DMS53 treated with DMSO at 0.1 percent for 48 hours (cell line): Measurements from ENCODE around the gene CSNK1G2.
A peak's percentile ranks its signal among the peaks of the same experiment; 100 is the strongest.

Source experiments
- DNase-seq: peaks from one replicate; lab custom pipeline; 2025; ENCODE audit not compliant: unreplicated experiment; lab: John Stamatoyannopoulos, UW

The CSNK1G2 gene

GRCh38 chr19:2014731-2015607 is 74.0 kb downstream of the CSNK1G2 start:
- no peak for DNase-seq

GRCh38 chr19:2015608-2015950 is 74.6 kb downstream of the CSNK1G2 start, which contains the start of gene BTBD2:
Gene BTBD2 (minus strand): TSS chr19:2015714. CDS start chr19:2015703, 11 bp downstream.
- no peak for DNase-seq

GRCh38 chr19:2016041-2016807 is 75.3 kb downstream of the CSNK1G2 start:
- peak; percentile 30 for DNase-seq

- no peak for DNase-seq
Measured at GRCh38 chr19:2018752-2019151, 77.8 kb downstream of the CSNK1G2 start.

- DNase-seq, result no peak
Measured at GRCh38 chr19:2021453-2022140, 80.6 kb downstream of the CSNK1G2 start.

- DNase-seq, result no peak
Measured at GRCh38 chr19:2022289-2022688, 81.3 kb downstream of the CSNK1G2 start.

GRCh38 chr19:2026770-2027169 is 85.8 kb downstream of the CSNK1G2 start:
- no peak for DNase-seq

- DNase-seq, result no peak
Measured at GRCh38 chr19:2027361-2027760, 86.4 kb downstream of the CSNK1G2 start.
